NCI-H2227 (cell line): ENCODE data around the gene TM4SF4.

Experiments used
- DNase-seq: peaks from one replicate; lab custom pipeline; 2025; ENCODE audit not compliant: unreplicated experiment; lab: John Stamatoyannopoulos, UW

TM4SF4 gene

DNA sequence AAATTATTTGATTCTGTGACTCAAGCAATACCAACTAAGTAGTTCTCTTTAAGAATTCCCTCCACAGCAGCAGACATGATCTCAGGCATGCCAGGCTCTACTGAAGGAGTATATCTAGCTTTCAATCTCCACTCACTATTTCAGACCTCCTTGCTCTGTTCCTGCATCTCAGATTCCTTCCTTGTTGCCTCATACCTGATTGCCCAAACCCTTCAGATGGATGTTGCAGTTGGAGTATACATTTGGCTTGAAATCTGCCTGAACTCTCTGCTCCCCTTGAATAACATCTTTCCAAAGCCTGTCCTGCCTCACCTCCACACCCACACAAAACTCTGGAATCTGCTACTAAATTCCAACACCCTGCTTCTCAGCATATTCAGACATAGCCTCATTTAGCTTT, 19.8 kb upstream of the TM4SF4 start:
- no peak for DNase-seq

DNA sequence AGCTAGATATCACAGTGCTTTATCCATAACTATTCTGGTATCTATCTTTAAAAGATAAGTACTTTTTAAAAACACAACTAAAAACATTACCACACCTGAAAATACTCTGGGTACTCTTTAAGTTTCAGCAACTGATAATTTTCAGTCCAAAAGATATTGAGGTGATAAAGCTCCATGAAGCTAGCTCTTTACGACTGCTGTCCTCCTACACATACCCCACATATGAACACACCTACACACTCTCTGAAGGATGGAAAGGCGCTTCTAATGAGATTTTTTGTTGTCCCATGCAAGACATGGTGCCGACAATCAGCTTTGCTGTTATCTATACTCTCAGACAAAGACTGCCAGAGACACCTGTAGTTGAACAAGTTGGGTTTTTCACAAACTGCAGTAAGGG, 19.1 kb upstream of the TM4SF4 start:
- DNase-seq, result no peak

DNA sequence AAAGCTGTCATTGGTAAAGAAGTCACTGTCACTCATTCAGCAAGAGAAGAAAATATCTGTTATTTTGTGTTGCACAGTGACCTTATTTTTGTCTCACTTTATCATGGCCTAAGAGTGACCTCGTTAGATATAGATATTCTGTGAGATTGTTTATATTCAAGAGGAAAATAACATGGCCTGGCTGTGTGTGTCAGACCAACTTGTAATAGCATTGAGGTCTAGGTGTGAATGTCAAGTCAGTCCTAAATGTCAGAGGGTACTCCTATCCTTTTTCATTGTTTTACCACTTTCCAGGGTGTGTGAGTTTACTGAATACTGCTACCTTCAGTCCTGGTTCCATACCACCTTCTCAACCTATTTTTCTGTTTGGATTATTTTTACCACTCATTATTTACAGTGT, 18.5 kb upstream of the TM4SF4 start:
- DNase-seq, result no peak

DNA sequence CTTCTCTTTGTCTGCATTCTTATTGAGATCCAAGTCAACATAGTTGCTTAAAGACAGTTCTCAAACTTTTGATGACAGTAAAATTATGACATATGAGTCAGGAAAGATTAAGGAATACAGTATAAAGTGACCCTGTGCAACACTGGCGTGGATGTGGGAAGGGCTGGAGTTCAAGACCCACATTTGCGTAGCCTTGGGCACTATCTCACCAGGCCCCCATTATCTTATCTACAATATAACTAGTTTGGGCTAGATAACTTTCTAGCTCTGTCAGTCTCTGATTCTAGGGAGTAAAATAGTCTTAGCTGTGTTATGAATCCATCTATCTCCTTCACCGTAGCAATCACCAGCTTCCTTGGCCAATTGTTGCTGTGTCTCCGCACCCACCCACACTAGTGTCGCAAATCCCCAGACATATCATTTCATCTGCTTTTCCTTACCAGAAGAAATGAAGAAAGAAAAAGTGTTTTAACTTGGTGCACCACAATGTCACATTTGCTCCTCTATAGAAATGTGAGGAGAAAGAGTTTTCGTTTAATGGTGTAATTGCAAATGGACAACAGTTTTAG, 14.9 kb upstream of the TM4SF4 start:
- DNase-seq, result no peak

DNA sequence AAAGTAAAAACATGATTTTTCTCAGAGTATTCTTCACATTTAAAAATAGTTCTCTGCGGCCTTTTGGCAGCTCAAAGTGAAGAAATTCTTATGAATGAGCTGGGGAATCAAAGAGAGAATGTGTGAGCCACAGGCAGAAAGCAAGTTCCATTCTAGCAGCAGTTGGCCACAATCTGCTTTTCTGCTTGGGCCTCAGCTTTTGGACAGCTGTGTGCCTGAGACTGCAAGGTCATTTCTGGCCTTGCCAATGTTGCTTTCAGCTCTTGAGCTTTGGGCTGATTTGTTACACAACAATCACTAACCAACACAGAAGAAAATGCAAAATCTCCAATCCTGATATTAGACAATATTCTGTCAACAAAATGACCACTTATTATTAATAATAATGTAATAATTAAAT, 14.4 kb upstream of the TM4SF4 start:
- no peak for DNase-seq

DNA sequence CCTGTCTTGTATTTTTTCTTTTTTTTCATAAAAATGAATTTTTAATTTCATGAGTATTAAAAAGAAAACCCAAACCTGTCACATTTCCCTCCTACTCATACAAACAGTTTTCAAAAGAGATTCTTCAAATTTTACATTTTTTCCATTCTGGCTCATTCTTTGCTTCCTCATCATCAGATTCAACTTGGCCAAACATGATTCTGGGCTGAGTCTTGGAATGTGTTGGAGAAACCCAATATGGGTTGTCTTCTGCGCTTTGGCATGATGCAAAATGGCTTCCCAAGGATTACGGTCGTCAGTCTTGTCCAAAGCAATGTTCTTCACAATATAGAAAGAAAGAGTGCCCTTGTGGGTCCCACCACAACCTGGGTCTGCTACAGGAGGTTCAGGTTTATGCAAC, 12.4 kb upstream of the TM4SF4 start:
- no peak for DNase-seq

DNA sequence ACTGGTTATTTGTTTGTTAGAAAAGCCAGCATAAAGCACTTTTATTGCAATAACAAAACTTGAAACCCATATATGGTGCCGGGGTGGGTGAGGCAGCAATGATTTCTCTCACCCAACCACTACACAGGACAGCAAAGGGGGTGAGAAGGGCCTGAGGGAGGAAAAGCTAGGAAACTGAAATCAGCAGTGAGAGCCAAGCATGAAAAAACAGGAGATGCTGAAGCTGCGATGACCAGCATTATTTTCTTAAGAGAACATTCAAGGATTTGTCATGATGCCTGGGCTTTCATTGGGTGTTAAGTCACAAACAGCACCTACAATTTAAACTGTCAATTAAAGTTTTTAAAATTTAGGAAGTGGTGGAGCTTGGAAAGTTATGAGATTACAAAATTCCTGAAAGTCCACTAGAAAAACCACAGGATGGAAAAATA, 11.9 kb upstream of the TM4SF4 start:
- no peak for DNase-seq

DNA sequence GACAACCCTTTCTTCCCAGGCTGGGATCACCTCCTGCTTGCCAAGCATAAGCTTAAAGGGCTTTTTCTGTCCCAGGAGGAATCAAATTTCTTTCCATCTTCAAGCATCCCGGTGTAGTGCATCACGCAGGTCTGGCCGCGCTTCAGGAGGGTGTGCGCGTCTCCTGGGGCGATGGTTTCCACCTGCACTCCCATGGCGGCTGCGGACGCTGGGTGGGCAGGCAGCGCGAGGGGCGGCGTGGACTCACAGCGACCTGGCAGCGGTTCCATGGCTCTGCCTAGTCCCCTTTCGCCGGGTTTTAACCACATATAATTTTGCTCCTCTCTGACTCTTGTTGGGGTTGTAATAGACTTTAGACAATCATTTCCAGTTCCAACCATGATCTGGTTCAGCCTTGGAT, 10.6 kb upstream of the TM4SF4 start:
- DNase-seq, result no peak

DNA sequence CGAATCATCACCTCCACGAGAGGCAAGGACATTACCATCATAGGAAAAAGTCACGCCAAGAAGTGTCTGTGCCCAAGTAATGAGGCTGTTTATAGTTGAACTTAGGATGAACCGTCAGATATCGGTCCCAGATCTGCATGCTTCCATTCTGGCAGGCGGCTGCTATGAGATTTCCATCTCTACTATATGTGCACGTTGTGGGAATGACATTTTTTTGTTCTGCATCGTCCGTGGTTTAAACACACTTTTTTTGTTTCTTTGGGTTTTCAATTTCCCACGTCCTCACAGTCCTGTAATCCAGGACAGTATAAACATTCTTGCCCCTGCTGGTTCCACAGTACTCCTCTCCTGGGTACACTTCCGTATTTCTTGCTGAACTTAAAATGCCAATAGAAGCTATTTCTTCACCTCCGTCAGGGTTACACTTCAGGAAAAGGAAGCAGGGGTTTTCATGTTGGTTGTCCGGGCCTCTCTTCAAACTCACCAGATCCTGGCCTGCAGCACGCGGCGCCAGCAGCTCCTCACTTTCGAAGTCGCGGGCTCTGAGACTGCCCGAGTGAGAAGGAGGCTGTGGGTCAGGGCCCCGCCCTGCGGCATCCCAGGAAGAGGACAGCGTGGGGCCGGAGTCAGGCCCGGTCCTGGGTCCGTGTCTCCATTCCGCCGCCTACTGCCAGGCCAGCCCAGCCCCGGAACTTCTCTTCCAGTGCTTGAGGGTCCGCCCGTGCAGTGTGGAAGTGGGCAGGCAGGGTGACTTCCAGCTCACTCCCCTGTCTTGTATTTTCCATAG, 9.8 kb upstream of the TM4SF4 start:
- DNase-seq, result no peak

DNA sequence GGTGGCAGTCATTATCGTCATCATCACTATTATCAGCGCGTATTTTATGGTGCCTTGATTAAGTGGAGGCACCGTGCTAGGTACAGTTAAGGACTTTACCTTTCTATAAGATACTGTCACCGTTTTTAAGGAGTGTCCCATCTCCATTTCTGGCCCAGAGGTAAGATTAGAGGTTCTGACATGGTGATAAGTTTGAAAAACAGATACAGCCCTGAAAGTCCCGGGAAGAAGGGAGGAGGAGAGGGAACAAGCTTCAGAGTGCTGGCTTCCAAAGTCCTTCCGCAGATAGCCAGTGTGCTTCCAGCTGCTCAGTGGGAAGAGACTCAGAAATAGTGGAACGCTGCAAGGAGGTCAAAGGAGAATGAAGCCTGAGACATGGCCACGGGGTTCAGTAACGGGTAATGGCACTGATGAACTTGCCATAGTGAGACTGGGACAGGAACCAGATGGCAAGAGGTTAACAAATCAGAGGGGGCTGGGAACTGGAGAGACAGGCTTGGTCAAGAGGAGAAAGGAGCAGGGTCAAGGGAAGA, 9.1 kb upstream of the TM4SF4 start:
- DNase-seq, result no peak

DNA sequence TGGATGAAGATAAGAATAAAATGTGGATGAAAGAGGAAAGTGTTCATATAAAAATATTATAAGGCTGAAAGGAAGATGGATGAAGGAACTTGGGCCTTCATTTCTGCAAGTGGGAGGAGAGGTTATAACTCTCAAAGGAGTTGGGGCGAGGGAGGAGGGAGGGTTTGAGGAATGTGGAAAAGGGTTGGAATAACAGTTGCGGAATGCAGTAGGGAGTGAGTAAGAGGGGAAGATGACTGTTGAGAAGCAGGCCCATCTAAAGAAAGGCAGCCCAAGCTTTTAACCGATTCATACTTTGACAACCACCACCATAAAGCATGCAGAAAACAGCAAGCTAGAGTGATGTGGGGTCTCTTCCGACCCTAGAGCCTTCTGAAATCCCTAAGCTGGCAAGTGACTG, 8.3 kb upstream of the TM4SF4 start:
- DNase-seq, result no peak

DNA sequence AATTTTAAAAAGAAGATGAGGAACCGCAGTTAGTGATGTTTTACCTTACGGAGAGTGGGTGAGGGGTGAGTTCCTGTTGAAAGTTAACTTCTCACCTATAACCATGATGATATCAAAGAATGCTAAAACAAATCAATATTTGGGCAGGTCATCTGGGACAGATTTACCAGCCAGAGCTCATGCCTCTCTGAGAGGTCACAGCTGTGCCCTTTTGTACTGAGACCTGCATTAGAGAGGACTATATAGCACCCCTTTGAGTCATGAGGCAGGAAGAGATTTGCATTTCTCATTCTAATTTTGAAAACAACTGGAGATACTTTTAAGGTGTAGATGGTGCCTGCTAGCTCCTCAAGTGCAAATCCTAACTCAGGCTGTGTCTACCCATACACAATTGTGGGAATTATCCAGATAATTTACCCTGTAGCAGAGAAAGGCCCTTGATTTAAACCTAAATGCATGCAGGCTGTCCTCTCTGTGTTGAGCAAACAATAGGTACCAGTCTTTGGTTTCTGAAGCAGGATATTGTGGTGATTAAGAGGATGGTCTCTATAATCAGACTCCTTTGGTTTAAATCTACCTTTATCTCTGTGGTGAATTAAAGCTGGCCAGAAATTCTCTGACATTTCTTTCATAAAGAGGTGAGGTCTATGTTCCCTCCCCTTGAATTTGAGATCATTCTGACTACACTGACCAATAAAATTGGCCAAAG, 5.8 kb upstream of the TM4SF4 start:
- no peak for DNase-seq

DNA sequence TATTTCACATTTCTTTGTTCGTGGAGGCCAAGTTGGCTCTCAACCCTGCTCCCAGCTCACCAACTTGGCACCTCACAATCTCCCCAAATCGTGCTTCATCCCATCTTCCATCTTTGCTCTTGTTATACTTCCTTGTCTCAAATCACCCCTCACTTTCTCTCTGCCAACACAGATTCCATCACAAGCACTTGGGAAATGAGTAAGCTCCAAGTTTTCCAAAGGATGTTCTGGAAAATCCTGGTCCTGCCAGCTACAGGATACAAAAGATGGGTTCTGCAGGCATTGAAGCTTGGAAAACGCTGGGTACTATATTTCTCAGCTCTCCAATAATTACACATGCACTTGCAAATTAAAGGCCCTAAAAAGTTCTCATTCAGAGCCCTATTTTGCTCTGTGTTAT, 4.1 kb upstream of the TM4SF4 start:
- no peak for DNase-seq

DNA sequence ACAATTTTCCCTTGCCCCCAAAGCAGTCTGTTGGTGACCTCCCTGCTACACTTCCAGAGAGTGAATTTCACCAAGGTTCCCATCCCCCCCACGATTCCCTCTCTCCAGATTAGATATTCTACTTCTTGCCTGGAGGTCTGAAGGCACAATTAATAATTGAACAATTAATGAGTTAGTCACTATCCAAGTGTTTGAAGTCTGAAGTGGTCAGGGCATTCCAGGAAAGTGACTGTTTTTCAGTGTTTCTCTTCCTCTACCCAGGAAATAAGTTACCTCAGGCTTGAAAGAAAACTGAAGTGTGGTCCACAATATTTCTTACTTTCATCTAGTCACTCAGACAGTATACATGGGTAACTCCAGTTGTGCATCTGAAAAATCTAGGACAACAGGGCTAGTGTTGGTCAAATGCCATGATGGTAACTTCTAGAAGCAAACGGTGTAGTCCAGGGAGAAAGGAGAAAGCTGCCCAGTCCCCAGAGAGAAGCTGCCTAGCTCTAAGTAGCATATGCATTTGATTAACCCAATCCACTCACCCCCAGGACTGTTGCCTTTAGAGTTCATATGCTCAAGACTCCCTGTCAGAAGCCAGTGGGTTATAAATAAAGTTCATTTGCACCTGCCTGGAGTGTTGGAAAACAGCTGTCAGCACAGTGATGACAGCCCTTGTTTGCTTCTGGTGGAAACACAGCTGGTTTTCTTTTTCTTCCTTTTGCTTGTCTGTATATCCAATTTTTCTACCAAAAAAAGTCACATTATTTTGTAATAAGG, 2.3 kb upstream of the TM4SF4 start:
- no peak for DNase-seq

DNA sequence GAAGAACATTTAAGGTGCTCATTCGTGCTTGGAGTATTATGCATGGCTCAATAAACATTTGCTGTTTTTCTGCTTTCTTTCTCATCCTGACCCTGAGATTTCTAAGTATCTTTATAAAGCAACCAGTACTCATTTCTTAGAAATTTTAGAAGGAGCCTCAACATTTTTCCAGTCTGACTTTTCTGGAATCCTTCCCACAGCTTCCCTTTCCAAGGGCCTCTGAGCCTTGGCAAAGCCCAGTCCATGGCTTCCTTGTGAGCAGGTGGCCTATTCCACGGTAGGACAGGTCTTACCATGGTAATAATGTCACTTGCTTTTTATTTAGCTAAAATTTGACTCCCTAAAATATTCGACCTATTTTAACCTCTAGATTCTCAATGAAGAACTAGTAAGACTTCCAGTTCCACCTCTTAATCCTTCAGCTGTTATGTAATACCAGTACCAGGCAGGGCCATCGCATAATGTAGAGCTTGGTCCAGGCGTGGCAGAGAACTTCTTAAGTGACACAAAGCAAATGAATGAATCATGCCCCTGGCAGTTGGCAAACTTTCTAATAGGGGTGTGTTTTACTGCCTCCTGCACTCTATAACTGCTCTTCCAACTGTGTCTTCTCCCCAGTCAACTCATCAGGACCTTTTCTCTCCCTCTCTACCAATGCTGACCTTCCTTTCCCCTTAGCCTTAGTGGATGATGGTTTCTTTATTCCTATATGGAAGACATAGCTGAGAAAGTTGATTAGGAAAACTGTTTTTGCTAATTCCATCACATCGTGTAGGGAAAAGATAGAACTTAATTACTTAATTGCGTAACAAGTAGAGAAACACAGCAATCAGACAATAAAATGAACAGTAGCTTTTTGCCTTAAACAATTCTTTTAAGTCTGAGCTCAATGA, 894 bp upstream of the TM4SF4 start:
- DNase-seq, result no peak

DNA sequence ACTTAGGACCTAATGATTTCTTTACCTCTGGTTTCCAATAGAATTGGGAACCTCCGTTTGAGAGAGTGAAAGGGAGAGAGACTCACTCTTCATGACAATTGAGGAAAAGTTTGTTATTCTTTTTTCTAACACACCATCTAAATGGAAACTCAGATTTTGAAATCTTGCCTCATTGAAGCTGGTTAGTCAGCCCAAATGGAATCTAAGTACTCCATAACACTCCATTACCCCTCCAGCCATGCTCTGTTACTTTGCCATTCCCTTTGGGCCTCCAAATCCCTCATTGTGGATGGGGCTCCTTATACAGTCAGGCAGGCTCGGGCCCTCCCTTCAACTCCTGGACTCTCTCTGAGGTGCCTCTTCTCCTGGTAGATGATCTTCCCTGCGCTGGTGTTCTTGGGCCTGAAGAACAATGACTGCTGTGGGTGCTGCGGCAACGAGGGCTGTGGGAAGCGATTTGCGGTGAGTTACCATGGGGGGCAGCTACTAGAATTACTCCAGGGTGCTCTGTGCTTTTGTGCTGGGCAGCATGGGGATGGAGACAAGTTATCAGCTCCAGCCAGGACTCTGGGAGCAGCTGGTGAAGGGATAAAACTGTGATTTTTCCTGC, 1.1 kb downstream of the TM4SF4 start:
- DNase-seq, result no peak

DNA sequence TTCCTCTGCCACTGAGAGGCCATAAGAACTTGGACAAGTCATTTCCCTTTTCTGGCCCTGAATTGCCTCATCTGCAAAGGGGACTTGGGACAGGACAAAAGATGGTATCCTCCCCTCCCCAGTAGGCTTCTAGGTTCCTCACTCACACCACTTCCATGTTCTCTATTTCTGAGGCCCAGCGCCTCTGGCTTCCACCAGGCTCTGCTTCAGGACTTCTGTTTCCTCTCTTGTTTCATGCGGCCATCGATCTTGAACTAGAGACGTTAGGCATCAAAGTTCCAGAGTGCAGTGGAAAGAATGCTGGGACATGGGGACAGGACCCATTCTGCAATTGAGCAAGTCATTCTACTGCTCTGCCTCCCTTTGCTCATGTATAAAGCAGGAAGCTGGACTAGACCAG, 1.7 kb downstream of the TM4SF4 start:
- no peak for DNase-seq

DNA sequence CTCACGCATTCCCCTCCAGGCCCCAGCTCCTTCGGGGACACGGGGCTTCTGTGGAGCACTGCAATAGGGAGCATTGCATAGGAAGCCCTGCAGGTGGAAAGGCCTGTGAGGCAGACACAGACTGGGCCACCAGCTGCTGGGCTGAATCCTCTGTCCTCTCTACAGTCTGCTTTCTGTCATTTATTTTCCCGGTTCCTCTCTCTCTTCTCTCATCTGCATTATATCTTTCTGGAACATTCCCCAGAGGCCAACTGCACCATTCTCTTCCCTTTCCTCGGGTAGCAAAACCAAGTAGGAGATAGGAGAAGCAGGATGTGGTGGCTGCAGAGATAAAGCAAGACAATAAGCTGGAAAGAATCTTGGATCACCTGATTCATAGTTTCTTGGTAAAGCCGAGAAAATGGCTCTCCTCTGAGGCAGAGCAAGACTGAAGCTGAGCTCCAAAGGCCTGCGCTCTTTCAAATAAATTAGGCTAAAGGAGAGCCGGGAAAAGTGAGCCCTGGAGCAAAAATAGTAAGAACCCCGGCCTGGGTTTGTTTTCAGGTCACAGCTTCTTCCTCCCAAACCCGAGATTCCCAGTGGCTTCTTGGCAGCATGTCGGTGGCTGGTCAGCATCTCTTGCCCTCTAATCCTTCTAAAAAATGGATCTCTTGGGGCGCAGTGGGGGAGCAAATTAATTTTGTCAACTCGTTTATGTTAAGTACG, 5.3 kb downstream of the TM4SF4 start:
- no peak for DNase-seq

DNA sequence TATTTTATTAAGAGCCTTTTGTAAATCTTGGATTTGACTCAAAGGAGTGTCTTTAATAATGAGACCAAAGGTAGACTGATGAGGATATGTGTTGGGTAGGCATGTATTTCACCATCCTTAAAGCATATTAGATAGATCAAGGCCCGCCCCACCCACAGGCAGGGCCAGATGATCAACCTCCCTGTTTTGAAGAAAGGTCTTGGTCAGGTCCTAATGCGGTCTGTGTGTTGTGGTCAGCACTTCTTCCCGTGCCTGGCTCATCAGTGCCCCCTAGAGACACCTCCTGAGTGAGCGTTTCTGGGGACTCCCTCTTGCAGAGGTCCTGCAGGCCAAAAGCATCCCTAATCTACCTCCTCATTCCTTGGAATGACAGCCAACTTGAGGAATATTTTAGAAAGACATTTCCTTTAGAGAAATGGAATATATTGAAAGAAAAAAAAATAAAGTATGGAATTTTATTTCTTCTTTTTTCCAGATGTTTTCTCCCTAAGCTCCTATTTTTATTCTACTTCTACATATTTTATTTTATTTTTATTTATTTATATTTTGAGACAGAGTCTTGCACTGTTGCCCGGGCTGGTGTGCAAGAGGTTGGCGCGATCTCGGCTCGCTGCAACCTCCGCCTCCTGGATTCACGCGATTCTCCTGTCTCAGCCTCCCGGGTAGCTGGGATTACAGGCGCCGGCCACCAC, 6.0 kb downstream of the TM4SF4 start:
- DNase-seq, result no peak
